Activated CD8-positive, alpha-beta memory T cell treated with anti-CD3 and anti-CD28 coated beads for 4 hours (primary cell): ENCODE results near the gene CNKSR3.

Experiments
- DNase-seq, 2 donors: peaks; one replicate each; pipeline ENCODE4 v3.0.0-alpha.2; 2020; ENCODE audit warnings: low read depth in 2 of 2

CNKSR3 gene

DNA sequence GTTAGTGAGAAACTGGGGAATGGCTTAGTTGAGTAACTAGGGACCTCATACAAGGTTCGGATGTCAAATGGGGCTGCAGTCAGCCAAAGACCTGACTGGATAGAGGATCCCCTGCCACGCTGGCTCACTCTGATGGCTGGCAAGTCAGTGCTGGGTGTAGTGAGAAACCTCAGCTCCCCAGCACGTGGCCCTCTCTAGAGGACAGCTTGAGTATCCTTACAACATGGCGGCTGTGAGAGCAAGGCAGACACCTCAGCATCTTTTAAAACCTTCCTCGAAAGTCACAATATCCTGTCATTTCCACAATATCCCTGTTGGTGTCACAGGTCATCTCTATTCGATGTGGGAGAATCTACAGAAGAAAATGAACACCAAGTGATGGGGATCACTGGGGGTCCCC, 127.2 kb downstream of the CNKSR3 start:
- DNase-seq, result no peak

DNA sequence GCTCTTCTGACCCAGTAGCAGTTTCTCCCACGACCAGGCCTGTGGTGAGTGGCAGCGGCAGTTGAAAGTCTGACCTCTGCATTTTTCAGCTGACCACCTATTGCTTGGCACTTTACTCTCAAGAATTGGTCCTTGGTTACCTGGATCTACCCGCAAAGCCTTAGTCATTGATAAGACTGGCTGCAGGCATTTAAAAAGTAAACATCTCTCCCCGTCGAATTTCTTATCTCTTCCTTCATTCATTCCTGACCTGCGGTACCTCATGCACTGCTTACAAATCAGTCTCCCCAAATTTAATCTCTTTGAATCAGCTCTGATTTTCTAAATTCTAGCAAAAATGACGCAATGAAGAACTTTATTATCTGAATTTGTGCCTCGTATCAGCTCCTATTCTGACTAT, 127.7 kb downstream of the CNKSR3 start:
- no peak for DNase-seq

DNA sequence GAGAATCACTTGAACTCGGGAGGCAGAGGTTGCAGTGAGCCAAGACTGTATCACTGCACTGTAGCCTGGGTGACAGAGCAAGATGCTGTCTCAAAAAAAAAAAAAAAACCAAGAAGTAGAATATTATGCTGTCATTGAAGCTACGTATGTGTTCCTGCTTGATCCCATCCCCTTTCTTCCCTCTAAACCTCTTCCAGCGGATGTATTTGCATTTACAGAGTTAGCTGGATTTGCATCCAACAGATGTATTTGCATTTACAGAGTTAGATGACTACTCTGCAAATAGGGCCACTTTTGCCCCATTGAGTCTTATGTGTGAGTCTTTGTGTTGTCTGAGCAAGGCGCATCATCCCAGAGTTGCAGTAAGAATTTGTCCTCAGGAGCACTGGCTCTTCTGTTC, 128.9 kb downstream of the CNKSR3 start:
- DNase-seq, result no peak

DNA sequence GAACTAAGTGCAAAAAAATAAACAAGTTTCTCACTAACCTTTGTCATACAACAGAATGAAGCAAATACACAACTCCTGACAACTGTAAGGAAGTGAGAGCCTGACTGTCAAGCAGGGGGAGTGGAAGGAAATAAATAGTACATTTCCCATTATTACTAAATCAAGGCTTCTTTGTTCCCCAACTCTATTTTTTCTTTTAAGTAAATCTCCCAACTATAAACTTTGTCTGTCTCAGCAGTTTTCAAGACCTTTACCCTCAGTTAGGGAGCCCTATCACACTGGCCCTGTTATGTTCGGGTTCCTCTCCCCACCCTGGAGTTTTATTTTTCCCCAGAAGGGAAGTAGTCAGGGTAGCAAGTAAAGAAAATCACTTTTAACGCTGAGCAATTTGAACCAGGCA, 129.7 kb downstream of the CNKSR3 start:
- DNase-seq, result no peak

DNA sequence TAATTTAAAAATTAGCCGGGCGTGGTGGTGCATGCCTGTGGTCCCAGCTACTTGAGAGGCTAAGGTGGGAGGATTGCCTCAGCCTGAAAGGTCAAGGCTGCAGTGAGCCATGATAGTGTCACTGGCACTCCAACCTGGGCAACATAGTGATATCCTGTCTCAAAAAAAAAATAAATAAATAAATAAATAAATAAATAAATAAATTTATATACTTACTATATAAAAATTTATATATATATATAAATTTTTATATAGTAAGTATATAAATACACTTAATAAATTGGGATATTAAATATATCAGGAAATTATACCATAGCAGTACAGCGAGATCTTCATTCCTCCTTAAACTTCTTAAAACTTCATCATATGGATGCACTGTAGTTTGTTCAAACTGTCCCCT, 130.9 kb downstream of the CNKSR3 start:
- no peak for DNase-seq

DNA sequence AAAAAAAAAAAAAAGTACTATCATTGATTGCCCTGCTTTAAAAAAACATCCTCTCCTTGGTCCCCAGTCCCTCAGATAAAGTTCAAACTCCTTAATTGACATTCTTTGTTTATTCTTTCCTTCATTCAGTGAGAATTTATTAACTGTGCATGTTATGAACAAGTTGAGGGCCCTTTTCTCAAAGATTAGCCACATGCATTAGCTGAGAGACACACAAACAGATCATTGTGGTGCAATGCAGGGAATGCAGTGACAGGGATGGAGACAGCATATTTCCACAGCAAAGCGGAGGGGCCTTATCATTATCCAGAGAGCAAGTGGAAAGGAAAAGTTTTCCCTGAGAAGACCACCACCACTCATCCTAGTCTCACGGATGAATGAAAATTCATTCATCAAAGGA, 132.0 kb downstream of the CNKSR3 start:
- DNase-seq, result no peak

DNA sequence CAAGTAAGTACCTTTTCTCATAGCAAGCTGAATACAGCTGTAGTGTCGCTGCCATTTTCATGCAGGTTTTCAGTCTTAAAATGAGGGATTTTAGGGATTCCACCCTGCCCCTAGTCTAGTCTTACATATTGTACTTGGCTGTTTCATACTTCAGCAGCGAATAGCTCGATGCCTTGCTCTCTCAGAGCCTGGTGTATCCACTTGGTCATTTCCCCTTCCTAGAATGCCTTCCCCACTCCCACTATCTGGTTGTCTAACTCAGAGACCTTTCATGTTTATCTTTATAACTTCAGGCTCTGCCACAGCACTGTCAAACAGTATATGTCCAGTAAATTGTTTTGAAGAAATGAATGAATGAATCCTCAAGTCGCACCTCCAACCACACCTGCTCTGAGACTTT, 132.8 kb downstream of the CNKSR3 start:
- no peak for DNase-seq

DNA sequence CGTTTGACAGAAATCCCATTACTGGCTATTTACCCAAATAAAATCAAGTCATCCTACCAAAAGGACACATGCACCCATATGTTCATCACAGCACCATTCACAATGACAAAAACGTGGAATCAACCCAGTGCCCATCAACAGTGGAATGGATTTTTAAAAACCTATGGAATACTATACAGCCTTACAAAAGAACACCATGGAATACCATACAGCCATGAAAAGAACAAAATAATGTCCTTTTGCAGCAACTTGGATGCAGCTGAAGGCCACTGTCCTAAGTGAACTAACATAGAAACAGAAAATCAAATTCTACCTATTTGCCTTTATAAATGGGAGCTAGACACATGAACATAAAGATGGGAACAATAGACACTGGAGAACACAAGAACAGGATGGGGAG, 136.5 kb downstream of the CNKSR3 start:
- no peak for DNase-seq

DNA sequence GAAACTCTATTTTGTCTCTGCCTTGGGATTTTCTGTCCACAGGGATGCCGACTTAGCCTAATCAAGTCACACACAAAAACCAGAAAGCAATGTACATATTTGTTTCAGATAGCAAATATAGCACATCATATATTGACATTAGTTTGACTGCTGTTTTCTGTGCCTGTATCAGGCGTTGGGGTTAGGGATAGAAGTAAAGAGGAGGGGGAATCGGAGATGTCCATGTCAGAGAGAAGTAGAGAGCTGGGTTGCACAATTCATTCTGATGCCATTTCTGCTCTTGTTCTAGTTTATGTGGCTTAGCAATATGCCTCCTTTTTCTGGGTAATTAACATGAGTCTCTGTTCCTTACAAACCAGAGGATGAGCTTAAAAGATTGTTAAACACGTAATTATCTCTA, 139.2 kb downstream of the CNKSR3 start:
- DNase-seq, result no peak

DNA sequence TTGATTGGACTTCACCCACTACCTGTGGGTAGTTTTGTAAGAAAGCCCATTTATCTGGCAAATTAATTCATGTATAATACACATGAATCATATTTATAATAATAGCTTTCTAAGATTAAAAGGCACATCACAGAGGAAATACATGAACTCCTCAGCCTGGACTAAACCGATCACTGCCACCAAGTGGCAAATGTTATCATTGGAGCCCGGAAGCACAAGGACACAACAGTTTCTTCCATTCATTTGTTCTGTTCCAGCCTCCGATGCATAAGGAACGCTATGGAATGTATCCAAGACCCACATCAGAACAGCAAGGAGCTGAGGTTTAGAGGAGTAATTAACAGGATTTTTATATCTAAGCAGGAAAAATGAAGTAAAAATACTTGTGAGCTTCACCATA, 139.9 kb downstream of the CNKSR3 start:
- DNase-seq, result no peak

DNA sequence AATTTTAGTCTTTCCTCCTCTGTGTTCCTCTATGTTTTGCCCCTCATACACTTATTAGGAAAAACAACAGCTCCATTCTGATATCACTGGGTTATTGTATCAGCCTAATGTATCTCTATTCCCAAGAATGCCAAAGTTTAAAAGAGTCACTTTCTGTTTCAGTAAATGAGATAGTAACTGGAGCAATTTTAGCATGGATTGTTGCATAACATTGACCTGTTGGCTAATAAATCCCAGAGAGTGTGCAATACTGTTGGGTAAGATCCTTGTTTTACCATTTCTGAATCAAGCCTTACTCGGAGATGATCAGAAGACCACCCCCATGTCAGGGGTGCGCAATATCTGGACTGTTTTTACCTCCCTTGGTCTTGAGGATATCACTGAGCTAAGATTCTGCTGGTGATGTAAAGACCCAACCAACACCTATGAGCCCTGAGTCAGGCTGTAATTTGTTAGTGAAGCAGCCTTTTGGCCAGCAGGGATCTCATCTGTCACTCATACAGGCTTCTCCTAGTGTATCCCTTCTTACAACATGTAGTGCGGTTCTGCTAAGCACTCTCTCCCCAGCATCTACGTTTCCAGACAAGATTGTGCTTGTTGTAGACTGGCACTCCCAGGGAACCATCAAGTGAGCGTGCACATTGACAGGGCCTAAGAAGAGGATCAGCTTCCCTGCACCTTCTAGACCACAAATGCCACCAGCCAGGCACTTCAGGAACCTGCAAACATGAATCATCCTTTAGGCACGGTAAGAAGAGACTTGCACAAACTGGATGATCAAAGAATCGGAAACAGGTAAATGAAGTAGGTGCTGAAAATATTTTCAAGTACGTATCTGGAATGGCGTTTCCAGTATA, 142.4 kb downstream of the CNKSR3 start:
- no peak for DNase-seq

DNA sequence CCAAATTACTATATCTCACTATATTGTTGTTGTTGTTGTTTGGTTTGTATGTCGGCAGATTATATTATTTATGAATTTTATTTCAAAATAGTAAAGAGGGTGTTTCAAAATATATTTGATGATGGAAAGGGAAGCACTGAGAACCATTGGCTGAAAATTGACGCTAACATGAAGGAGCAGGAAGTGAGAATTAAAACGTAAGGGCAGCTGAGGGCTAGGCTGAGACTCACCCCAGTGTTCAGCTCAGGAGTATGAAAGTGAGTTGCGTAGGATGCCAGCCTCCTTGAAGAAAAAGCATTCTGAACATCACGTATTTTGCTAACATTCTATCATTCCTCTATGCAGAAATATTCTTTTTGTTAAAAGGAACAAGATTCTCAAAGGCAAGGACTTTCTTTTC, 143.1 kb downstream of the CNKSR3 start:
- no peak for DNase-seq

DNA sequence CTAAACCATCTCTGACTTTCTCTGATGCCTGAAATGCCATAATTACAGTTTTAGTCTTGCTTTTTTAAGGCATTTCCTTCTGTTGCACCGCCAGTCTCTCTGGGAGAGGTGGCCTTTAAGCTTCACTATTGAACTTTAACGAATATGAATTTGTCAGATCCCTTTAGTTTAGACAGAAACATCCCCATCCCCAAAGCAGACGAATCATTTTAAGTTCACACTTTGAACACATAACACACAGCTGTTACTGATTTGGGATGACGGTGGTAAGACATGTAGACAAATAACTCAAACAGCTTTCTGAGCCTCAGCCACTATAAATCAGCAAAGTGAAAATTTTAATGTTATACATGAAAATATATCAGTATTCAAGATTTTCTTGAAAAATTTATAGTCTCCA, 146.7 kb downstream of the CNKSR3 start:
- no peak for DNase-seq

DNA sequence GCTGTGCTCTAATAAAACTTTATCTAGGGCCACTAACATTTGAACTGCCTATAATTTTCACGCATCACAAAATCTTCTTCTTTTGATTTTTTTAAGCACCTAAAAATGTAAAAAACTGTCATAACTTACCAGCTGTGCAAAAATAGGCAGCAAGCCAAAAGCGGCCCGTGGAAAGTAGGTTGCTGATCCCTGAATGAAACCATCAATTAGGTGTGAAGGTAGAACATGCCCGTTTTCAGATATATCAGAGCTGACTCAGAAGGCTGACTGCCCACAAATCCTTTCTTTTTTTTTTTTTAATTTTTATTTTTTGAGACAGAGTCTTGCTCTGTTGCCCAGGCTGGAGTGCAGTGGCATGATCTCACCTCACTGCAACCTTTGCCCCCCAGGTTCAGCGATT, 149.0 kb downstream of the CNKSR3 start:
- DNase-seq, result no peak

DNA sequence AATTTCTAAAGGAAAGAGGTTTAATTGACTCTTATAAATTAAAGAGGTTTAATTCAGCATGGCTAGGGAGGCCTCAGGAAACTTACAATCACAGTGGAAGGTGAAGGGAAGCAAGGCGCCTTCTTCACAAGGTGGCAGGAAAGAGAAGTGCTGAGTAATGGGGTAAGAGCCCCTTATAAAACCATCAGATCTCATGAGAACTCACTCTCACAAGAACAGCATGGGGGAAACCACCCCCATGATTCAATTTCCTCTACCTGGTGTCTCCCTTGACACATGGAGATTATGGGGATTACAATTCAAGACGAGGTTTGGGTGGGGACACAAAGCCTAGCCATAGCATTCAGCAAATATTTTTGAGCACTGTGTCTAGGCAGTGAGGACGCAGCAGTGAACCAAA, 150.0 kb downstream of the CNKSR3 start:
- no peak for DNase-seq

DNA sequence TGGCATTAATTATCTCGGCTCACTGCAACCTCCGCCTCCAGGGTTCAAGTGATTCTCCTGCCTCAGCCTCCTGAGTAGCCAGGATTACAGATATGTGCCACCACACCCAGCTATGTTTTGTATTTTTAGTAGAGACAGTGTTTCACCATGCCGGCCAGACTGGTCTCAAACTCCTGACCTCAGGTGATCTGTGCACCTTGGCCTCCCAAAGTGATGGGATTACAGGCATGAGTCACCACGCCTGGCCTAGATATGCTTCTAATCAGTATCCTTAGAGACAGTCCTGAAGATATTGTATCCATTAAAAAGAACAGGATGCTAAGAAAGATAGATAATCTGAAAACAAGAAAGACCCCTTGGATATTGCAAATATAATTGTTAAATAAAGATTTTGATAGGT, 150.8 kb downstream of the CNKSR3 start:
- no peak for DNase-seq

DNA sequence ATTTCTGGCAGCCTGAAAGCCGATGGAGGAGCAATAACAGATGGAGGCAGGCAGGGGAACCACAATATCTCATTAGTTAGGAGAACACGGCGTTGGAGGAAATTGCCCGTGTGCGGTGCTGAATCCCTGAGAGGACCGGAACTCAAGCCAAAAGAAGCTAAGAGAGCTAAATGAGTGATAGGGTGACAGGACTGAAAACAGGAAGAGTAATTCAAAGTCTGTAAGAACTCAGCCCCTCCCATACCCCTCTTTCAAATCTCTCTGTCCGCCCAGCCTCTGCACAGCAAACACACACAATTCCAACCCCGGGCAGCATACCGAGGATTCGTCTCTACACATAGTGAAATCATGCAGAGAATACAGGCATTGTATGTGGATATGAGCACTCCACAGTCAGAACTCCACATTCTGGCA, 151.3 kb downstream of the CNKSR3 start:
- no peak for DNase-seq

DNA sequence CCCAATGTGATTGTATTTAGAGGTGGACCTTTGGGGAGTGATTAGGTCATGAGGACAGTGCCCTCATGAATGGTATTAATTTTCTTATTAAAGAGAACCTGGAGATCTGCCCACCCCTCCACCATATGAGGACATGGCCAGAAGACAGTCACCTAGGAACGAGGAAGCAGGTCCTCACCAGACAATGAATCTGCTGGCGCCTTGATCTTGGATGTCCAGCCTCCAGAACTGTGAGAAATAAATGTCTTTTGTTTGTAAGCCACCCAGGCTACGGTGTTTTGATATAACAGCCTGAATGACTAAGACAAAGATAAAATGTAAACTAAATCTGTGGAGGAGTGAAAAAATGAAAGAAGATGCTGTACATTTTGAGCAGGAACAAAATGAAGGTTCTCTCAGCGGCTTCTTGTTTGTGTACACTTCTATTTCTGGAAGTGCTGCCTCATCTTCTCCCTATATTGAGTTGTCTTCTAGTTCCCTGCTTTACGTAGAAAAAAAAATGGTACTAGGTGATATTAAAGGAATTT, 152.4 kb downstream of the CNKSR3 start:
- DNase-seq, result no peak

DNA sequence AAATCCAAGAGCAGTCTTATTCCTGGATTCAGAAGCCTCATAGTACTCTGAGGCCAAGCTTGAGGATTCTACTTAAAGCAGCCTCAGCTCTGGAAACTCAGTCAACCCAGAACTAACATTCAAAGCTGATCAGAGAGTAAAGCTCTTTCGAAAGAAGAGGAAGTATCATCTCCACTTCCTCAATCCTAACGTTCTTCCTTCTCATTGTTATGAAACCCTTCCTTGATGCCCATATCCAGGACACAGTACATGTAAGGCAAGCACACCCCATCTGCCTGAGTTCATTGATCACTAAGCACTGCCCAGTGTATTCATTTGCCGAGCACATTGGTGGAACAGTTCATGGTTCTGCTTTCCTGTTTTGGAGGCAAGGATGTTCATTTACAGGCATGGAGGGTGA, 153.8 kb downstream of the CNKSR3 start, which contains the start of gene IPCEF1:
Gene IPCEF1 (minus strand): TSS at position 114 of the 400 bp plus-strand sequence. CDS start 90,856 bp downstream, outside the sequence.
- no peak for DNase-seq

DNA sequence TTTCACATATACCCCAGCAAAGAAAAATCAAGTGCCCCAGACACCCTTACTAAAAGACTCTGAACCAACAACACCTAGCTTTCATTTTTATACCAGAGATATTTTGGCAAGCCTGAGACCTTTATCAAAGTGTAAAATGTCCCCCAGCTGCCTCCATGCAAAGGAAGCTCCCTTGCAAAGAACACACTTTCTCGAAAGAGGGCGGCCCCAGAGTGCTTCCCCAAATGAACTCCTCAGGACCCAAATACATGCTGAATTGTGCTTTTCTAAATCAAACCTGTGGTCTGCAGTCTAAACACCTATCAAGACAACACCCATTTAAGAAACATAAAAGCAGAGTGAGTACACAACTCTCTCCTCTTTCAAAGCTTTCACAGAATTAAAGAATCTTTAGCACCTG, 154.4 kb downstream of the CNKSR3 start:
- no peak for DNase-seq

DNA sequence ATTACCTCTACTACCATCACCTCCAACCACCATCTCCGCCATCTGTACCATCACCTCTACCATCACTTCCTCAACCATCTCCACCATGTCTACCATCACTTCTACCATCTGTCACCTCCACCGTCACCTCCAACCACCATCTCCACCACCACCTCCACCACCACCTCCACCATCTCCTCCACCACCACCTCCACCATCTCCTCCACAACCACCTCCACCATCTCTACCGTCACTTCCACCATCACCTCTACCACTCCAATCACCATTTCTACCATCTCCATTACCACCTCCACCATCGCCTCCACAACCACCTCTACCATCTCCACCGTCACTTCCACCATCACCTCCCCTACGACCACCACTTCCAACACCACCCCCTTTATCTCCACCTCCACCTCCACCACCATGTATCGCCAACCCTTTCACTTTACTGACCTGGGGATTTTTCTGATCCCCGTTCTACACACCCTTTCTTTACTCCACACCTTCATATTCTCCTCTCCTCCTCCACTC, 156.2 kb downstream of the CNKSR3 start:
- DNase-seq, result no peak

DNA sequence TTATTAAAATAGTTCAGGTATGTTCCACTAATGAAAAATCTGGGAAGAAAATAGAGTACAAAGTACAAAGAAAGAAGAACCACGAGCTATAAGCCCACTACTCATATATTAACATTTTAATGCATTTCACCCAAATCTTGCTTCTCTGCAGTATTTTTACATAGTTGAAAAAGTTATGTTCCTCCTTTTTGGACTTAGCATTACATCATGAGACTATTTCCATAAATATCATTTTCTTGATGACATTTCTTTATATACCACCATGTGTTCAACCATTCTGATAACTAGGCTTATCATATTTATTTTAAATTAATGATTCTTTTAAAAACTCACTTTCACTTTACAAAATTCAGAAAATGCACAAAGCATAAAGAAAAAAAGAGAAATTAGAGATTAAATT, 156.9 kb downstream of the CNKSR3 start:
- no peak for DNase-seq

DNA sequence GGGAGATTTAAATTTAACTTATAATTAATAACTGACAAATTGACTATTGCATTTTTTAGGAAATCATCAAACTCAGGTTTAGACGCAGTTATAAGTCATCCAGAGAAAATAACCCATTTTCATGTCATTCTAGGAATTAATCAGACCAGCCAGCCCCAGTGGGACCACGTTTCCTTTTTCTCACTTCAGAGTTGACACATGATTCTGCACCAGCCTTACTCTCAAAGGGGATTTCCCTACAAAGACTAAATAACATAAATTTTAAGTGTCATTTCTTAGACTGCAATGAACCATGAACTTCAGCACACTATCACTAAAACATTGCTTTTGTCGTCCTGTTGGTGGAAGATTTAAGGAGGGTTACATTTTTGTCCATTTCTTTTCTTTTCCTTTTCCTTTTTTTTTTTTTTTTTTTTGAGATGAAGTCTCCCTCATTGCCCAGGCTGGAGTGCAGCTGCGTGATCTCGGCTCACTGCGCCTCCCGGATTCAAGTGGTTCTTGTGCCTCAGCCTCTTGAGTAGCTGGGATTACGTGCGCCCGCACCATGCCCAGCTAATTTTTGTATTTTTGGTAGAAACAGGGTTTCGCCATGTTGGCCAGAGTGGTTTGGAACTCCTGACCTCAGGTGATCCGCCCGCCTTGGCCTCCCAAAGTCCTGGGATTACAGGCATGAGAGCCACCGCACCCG, 157.4 kb downstream of the CNKSR3 start:
- DNase-seq, result no peak
